ENCODE results near the gene BCAS2. TPM values are rescaled to one million over a fixed set of nuclear protein-coding genes. Genes with fewer than 3 reads are reported as not detected.

The BCAS2 gene
- total RNA-seq, 1 experiment from 2014 or later, result 45.7 TPM

DNA sequence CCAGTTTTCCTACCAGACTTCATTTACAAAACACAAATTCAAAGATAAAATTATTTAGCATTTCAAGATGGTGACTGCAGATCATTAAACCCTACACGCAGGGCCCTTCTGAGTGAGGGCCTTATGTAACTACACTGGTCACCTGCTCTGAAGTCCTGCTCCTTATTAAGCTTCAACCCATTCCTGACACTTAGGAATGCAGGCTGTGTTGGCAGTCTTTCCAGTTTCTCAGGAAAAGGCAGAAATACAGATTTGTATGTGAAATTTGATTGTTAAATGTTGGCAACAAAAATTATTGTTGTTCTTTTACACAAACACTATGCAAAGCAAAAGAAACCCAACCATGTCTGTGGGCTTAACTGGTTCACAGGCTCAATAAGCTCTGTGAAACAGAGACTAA, 25.8 kb upstream of the BCAS2 start:
- Histone ChIP-seq H3K36me3 (ENCODE audit: insufficient read depth, low read length) (no peaks in the 10 kb centered on the region), H3K4me3 (ENCODE audit: low read length) (no peak overlapping the region), H4K20me1 (ENCODE audit: insufficient read depth, low read depth, low read length) (no peaks in the 10 kb centered on the region), H3K9ac (ENCODE audit: low read length) (no peak overlapping the region), H3K9me2 (replicated peaks; ENCODE audit: insufficient read depth, low read length) (no peaks in the 10 kb centered on the region), H3K4me2 (ENCODE audit: low read depth, low read length, poor library complexity, severe bottlenecking) (no peak overlapping the region), H3K79me2 (ENCODE audit: low read length) (no peaks in the 10 kb centered on the region), H3K9me3 (ENCODE audit: low read length) (no peaks in the 10 kb centered on the region), H3K27me3 (ENCODE audit: low read length) (no peaks in the 10 kb centered on the region), H3K4me1 (ENCODE audit: low read length) (no peaks in the 10 kb centered on the region), H3K27ac (ENCODE audit: low read length) (no peak overlapping the region), H2AFZ (ENCODE audit: low read length) (no peak overlapping the region)
- no peak for DNase-seq

DNA sequence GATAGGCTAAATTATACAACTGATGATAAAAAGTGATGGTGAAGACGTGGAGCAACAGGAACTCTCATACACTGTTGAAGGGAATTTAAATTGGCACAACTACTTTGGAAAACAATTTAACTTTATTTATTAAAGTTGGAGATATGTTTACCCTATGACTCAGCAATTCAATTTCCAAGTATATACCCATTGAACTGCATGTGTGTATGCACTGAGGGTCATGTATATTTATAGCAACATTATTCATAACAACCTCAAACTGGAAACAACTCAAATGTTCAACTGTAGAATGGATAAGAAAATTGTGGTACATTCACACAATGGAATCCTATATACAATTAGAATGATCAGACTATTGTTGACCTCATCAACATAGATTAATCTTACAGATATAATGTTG, 16.5 kb upstream of the BCAS2 start:
- Histone ChIP-seq H3K36me3 (ENCODE audit: insufficient read depth, low read length) (no peaks in the 10 kb centered on the region), H2AFZ (ENCODE audit: low read length) (no peak overlapping the region), H3K27me3 (ENCODE audit: low read length) (no peaks in the 10 kb centered on the region), H4K20me1 (ENCODE audit: insufficient read depth, low read depth, low read length) (no peaks in the 10 kb centered on the region), H3K9me3 (ENCODE audit: low read length) (no peaks in the 10 kb centered on the region), H3K79me2 (ENCODE audit: low read length) (no peaks in the 10 kb centered on the region), H3K4me2 (ENCODE audit: low read depth, low read length, poor library complexity, severe bottlenecking) (no peak overlapping the region), H3K4me3 (ENCODE audit: low read length) (no peak overlapping the region), H3K27ac (ENCODE audit: low read length) (no peak overlapping the region), H3K4me1 (ENCODE audit: low read length) (peaks cover 9% of the 10 kb centered on the region), H3K9me2 (replicated peaks; ENCODE audit: insufficient read depth, low read length) (no peaks in the 10 kb centered on the region), H3K9ac (ENCODE audit: low read length) (no peak overlapping the region)
- DNase-seq, result no peak

DNA sequence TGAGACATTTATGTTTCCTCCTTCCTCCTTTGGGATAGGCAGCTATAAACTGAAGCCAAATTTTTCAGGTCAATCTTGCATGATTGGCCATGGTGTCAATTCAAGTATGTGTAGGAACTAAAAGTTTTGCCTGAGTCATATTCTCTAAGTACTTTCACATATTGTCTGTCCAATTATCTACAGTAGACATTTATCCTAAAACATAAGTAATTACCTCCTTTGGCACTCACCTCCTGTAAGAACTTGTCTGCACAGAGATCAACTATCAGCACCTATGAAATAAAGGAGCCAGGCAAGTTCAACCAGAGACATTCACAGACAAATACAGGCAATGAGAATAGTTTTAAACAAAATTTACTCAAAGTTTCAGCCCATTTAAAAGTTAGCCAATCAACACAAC, 14.2 kb upstream of the BCAS2 start:
- Histone ChIP-seq H3K9ac (ENCODE audit: low read length) (no peak overlapping the region), H3K9me3 (ENCODE audit: low read length) (no peaks in the 10 kb centered on the region), H3K4me2 (ENCODE audit: low read depth, low read length, poor library complexity, severe bottlenecking) (no peak overlapping the region), H3K4me3 (ENCODE audit: low read length) (no peak overlapping the region), H3K9me2 (replicated peaks; ENCODE audit: insufficient read depth, low read length) (no peaks in the 10 kb centered on the region), H3K36me3 (ENCODE audit: insufficient read depth, low read length) (no peaks in the 10 kb centered on the region), H4K20me1 (ENCODE audit: insufficient read depth, low read depth, low read length) (no peaks in the 10 kb centered on the region), H3K79me2 (ENCODE audit: low read length) (no peaks in the 10 kb centered on the region), H3K27me3 (ENCODE audit: low read length) (no peaks in the 10 kb centered on the region), H3K4me1 (ENCODE audit: low read length) (no peaks in the 10 kb centered on the region), H3K27ac (ENCODE audit: low read length) (no peak overlapping the region), H2AFZ (ENCODE audit: low read length) (no peak overlapping the region)
- DNase-seq, result no peak

DNA sequence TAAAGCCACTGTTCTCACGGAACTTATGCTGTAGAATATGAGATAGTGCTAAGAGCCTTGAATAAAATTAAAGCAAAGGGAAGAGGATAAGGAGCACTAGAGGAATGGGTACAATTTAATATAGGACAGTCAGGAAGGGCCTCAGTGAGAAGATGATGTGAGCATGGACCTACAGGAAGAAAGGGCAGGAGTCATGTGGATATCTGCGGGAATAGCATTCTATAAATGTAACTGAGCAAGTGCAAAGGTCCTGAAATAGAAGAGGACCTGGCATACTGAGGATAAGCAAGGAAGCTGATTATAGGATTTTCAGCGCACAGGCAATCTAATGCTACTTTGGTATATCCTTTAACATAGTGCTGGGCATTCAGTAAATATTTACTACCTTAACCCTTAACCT, 12.6 kb upstream of the BCAS2 start:
- Histone ChIP-seq H3K4me3 (ENCODE audit: low read length) (no peak overlapping the region), H3K27me3 (ENCODE audit: low read length) (no peaks in the 10 kb centered on the region), H3K9ac (ENCODE audit: low read length) (no peak overlapping the region), H3K9me3 (ENCODE audit: low read length) (no peaks in the 10 kb centered on the region), H3K27ac (ENCODE audit: low read length) (no peak overlapping the region), H3K36me3 (ENCODE audit: insufficient read depth, low read length) (no peaks in the 10 kb centered on the region), H3K9me2 (replicated peaks; ENCODE audit: insufficient read depth, low read length) (no peaks in the 10 kb centered on the region), H2AFZ (ENCODE audit: low read length) (no peak overlapping the region), H3K4me1 (ENCODE audit: low read length) (no peaks in the 10 kb centered on the region), H3K4me2 (ENCODE audit: low read depth, low read length, poor library complexity, severe bottlenecking) (no peak overlapping the region), H3K79me2 (ENCODE audit: low read length) (no peaks in the 10 kb centered on the region), H4K20me1 (ENCODE audit: insufficient read depth, low read depth, low read length) (no peaks in the 10 kb centered on the region)
- no peak for DNase-seq

DNA sequence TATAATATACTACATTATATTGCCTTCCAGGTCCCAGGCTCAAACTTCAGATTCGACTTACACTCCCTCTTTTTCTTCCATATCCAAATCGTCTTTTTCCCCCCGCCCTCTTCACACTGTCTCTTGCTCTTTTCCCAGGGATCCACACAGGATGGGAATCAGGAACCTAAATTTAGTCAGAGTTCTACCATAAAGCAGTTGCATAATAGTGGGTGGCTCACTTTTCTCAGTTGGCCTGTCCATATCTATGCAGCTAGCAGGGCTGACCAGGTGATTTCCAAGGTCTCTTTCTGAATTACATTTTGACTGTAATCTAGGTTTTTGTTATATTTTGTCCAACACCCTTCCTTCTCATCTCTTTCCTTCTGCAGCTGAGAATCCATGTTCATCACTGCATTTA, 7.7 kb upstream of the BCAS2 start:
- Histone ChIP-seq H2AFZ (ENCODE audit: low read length) (no peak overlapping the region), H3K4me1 (ENCODE audit: low read length) (peaks cover 5% of the 10 kb centered on the region), H3K36me3 (ENCODE audit: insufficient read depth, low read length) (no peaks in the 10 kb centered on the region), H3K27me3 (ENCODE audit: low read length) (no peaks in the 10 kb centered on the region), H4K20me1 (ENCODE audit: insufficient read depth, low read depth, low read length) (no peaks in the 10 kb centered on the region), H3K9me2 (replicated peaks; ENCODE audit: insufficient read depth, low read length) (no peaks in the 10 kb centered on the region), H3K79me2 (ENCODE audit: low read length) (no peaks in the 10 kb centered on the region), H3K27ac (ENCODE audit: low read length) (no peak overlapping the region), H3K4me3 (ENCODE audit: low read length) (no peak overlapping the region), H3K4me2 (ENCODE audit: low read depth, low read length, poor library complexity, severe bottlenecking) (no peak overlapping the region), H3K9me3 (ENCODE audit: low read length) (no peaks in the 10 kb centered on the region), H3K9ac (ENCODE audit: low read length) (no peak overlapping the region)
- DNase-seq, result no peak

DNA sequence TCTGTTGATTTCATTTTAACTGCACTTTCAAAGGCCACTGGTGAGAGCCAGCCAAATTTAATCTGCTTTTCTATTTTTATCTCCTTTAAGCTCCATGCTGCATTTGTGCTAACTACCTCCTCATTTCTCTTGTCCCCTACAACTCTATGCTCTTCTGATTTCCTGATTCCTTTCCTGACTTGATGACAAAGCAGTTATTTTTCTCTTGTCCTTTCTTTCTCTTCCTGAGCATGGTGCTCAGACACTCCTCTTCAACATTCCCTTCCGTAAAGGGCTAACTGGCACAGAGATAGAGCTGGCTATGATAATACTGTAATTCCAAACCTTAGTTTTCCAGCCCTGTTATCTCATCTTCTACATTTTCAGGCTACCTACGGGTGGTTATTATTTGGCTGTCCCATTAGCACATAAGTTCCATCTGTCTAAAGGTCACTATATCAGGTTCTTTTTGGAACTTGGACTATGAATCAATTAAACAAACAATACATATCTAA, 6.8 kb upstream of the BCAS2 start:
- H2AFZ ChIP-seq (ENCODE audit: low read length), result peak overlapping the region; percentile 72
- H4K20me1 ChIP-seq (ENCODE audit: insufficient read depth, low read depth, low read length), result no peaks in the 10 kb centered on the region
- H3K4me3 ChIP-seq (ENCODE audit: low read length), result no peak overlapping the region
- no peak overlapping the region for H3K27ac ChIP-seq (ENCODE audit: low read length)
- H3K9me2 ChIP-seq (replicated peaks; ENCODE audit: insufficient read depth, low read length), result no peaks in the 10 kb centered on the region
- no peaks in the 10 kb centered on the region for H3K79me2 ChIP-seq (ENCODE audit: low read length)
- H3K4me2 ChIP-seq (ENCODE audit: low read depth, low read length, poor library complexity, severe bottlenecking), result peak overlapping the region; percentile 37
- H3K9me3 ChIP-seq (ENCODE audit: low read length), result no peaks in the 10 kb centered on the region
- no peak overlapping the region for H3K9ac ChIP-seq (ENCODE audit: low read length)
- H3K4me1 ChIP-seq (ENCODE audit: low read length), result peaks cover 5% of the 10 kb centered on the region
- DNase-seq, result no peak
- H3K36me3 ChIP-seq (ENCODE audit: insufficient read depth, low read length), result no peaks in the 10 kb centered on the region
- H3K27me3 ChIP-seq (ENCODE audit: low read length), result no peaks in the 10 kb centered on the region

DNA sequence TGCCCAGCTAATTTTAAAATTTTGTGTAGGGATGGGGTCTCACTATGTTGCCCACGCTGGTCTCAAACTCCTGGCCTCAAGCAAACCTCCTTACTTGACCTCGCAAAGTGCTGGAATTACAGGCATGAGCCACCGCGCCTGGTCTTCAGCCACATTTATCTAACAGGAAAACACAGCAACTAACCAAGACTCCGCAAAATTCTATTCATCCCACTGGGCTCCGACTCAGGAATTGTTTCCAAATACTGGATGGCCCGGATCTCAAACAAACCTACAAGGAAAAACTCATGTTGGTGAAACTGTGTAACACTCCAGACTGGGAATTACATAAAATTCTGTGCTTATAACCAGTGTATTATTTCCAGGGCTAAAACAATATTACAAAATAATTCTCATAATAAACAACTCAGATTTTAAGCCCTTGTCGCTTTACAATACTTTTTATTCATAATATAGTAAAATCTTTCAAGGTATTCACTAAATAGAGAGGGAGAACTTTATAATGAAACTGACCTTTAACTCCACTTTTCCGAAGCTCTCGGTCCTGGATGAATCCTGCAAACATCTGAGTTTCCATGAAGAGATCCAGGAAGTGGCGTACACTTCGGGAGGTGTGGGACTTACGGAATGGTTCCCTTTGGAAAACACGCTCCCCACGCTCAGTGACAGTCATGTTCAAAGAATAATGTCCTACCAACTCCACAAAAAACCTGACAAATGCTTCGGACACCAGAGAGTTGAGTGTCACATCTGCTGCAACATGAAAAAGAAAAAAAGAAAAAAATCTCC, 6.0 kb upstream of the BCAS2 start:
- Histone ChIP-seq H3K27ac (ENCODE audit: low read length) (no peak overlapping the region), H3K9me3 (ENCODE audit: low read length) (no peaks in the 10 kb centered on the region), H3K4me3 (ENCODE audit: low read length) (0 out of 2 replicates have a peak overlapping the region, but pooled peaks have one; percentile 20), H3K36me3 (ENCODE audit: insufficient read depth, low read length) (no peaks in the 10 kb centered on the region), H3K9me2 (replicated peaks; ENCODE audit: insufficient read depth, low read length) (0 out of 2 replicates have a peak, but pooled peaks cover 3% of the 10 kb centered on the region), H3K27me3 (ENCODE audit: low read length) (no peaks in the 10 kb centered on the region), H3K4me1 (ENCODE audit: low read length) (peaks cover 7% of the 10 kb centered on the region), H4K20me1 (ENCODE audit: insufficient read depth, low read depth, low read length) (no peaks in the 10 kb centered on the region), H3K4me2 (ENCODE audit: low read depth, low read length, poor library complexity, severe bottlenecking) (peak overlapping the region; percentile 37), H3K79me2 (ENCODE audit: low read length) (no peaks in the 10 kb centered on the region), H2AFZ (ENCODE audit: low read length) (peak overlapping the region; percentile 72), H3K9ac (ENCODE audit: low read length) (peak overlapping the region; percentile 31; the same call in 1 of the 2 replicates)
- DNase-seq, result no peak

DNA sequence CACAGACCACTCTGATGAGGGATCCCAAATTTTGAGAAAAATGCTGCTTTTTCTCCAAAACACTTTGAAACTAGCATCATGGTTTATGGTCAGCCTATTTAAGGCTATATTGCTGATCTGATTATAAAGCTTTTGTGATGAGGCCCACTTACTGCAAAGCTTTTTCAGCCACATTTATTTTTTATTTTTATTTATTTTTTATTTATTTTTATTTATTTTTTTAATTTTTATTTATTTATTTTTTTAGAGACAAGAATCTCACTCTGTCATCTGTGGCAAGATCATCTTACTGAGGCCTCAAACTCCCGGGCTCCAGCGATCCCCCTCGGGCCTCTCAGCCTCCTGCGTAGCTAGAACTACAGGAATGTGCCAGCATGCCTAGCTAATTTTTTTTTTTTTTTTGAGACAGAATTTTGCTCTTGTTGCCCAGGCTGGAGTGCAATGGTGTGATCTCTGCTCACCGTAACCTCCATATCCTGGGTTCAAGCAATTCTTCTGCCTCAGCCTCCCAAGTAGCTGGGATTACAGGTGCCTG, 5.2 kb upstream of the BCAS2 start:
- no peak overlapping the region for H3K4me2 ChIP-seq (ENCODE audit: low read depth, low read length, poor library complexity, severe bottlenecking)
- no peak overlapping the region for H2AFZ ChIP-seq (ENCODE audit: low read length)
- H3K9me3 ChIP-seq (ENCODE audit: low read length), result no peaks in the 10 kb centered on the region
- no peak for DNase-seq
- H3K4me1 ChIP-seq (ENCODE audit: low read length), result peaks cover 15% of the 10 kb centered on the region
- no peak overlapping the region for H3K27ac ChIP-seq (ENCODE audit: low read length)
- no peak overlapping the region for H3K9ac ChIP-seq (ENCODE audit: low read length)
- no peaks in the 10 kb centered on the region for H3K79me2 ChIP-seq (ENCODE audit: low read length)
- H3K9me2 ChIP-seq (replicated peaks; ENCODE audit: insufficient read depth, low read length), result 0 out of 2 replicates have a peak, but pooled peaks cover 3% of the 10 kb centered on the region
- no peaks in the 10 kb centered on the region for H4K20me1 ChIP-seq (ENCODE audit: insufficient read depth, low read depth, low read length)
- no peaks in the 10 kb centered on the region for H3K27me3 ChIP-seq (ENCODE audit: low read length)
- no peaks in the 10 kb centered on the region for H3K36me3 ChIP-seq (ENCODE audit: insufficient read depth, low read length)
- H3K4me3 ChIP-seq (ENCODE audit: low read length), result no peak overlapping the region
